ENCODE measurements around the gene CCDC126.

DNA sequence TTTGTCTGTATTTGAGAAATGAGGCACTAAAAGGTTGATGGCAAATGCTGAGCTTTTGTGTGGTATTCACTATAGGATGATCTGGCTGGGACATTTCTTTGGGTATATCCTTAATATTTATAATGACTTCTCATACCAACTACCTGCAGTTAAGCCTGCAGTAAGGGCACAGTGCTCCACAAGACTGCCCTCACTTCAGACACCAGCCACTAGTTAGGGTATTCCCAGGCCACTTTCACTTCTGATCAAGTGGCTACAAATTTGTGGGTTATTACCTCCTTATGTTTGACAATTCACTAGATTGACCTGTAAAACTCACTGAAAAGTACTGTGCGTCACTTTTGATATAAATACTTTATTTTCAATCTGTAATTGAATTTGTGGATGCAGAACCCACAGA is 20.3 kb downstream of the CCDC126 start:
- TF ChIP-seq POLR2AphosphoS5 (IDR thresholded peaks at IDR 0.05) (no peak), POLR2A (IDR thresholded peaks at IDR 0.05) (no peak)

All from prostate gland (tissue), 1 donor.